Measurements from ENCODE around the gene CTXND1.

The CTXND1 gene

DNA sequence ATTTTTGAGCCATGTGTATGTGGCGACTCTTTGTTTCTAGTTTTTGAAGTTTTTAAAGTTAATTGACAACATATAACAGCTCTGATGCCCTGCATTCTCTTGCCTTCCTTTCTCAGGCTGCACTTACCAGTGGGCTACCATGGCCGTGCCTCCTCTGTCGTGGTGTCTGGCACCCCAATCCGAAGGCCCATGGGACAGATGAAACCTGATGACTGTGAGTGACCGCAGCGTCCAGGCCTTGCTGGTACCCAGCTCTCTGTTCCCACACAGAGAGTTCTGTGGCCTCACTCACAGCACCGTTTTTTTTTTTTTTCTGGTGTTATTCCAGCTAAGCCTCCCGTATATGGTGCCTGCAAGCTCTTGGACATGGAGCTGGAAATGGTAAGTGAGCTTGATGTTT, 84.1 kb downstream of the CTXND1 start:
- Histone ChIP-seq H3K36me3 (ENCODE audit: control insufficient read depth, low read length) (peaks cover 1% of the 10 kb centered on the region; the same call in 1 of the 2 replicates), H3K4me3 (ENCODE audit: low read length) (no peak overlapping the region), H3K27ac (ENCODE audit: low read depth, low read length) (no peak overlapping the region), H3K4me1 (ENCODE audit: control insufficient read depth, low read length) (no peaks in the 10 kb centered on the region), H4K20me1 (ENCODE audit: control insufficient read depth, insufficient read depth, low read depth, low read length) (no peaks in the 10 kb centered on the region), H3K27me3 (ENCODE audit: control insufficient read depth, low read length) (no peaks in the 10 kb centered on the region), H3K9me3 (ENCODE audit: control insufficient read depth, insufficient read depth, low read length) (no peaks in the 10 kb centered on the region), H3K79me2 (ENCODE audit: control insufficient read depth, low read length) (no peaks in the 10 kb centered on the region), H3K9me2 (replicated peaks; ENCODE audit: control insufficient read depth, low read length) (no peaks in the 10 kb centered on the region), H3F3A (ENCODE audit: control insufficient read depth, insufficient read depth) (no peaks in the 10 kb centered on the region), H3K4me2 (ENCODE audit: low read length) (no peak overlapping the region)
- TF ChIP-seq, protein P1, sequence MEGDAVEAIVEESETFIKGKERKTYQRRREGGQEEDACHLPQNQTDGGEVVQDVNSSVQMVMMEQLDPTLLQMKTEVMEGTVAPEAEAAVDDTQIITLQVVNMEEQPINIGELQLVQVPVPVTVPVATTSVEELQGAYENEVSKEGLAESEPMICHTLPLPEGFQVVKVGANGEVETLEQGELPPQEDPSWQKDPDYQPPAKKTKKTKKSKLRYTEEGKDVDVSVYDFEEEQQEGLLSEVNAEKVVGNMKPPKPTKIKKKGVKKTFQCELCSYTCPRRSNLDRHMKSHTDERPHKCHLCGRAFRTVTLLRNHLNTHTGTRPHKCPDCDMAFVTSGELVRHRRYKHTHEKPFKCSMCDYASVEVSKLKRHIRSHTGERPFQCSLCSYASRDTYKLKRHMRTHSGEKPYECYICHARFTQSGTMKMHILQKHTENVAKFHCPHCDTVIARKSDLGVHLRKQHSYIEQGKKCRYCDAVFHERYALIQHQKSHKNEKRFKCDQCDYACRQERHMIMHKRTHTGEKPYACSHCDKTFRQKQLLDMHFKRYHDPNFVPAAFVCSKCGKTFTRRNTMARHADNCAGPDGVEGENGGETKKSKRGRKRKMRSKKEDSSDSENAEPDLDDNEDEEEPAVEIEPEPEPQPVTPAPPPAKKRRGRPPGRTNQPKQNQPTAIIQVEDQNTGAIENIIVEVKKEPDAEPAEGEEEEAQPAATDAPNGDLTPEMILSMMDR (IDR thresholded peaks at IDR 0.05; ENCODE audit: low read depth, low read length, poor library complexity, severe bottlenecking), result no peak
- TF ChIP-seq EZH2phosphoT487 (IDR thresholded peaks at IDR 0.05; ENCODE audit: borderline replicate concordance, low read length), result no peak

DNA sequence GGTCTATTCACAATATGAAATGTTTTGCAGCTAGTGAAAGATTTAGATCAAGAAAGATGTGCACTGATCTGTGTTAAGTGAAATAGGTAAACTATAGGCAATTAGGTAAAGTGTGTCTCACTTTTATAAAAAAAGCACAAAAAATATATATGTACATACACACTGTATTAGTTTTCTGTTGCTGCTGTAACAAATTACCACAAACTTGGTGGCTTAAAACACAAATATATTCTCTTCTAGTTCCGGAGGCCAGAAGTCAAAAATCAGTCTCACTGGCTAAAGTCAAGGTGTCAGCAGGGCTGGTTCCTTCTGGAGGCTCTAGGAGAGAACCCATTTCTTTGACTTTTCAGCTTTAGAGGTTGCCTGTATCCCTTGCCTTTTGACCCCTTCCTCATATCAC, 88.1 kb downstream of the CTXND1 start:
- Histone ChIP-seq H3K36me3 (ENCODE audit: control insufficient read depth, low read length) (peaks cover 22% of the 10 kb centered on the region), H3K4me1 (ENCODE audit: control insufficient read depth, low read length) (peaks cover 23% of the 10 kb centered on the region), H3K9me3 (ENCODE audit: control insufficient read depth, insufficient read depth, low read length) (no peaks in the 10 kb centered on the region), H4K20me1 (ENCODE audit: control insufficient read depth, insufficient read depth, low read depth, low read length) (no peaks in the 10 kb centered on the region), H3K4me3 (ENCODE audit: low read length) (no peak overlapping the region), H3K9me2 (replicated peaks; ENCODE audit: control insufficient read depth, low read length) (no peaks in the 10 kb centered on the region), H3K27ac (ENCODE audit: low read depth, low read length) (no peak overlapping the region), H3K79me2 (ENCODE audit: control insufficient read depth, low read length) (no peaks in the 10 kb centered on the region), H3K27me3 (ENCODE audit: control insufficient read depth, low read length) (no peaks in the 10 kb centered on the region), H3F3A (ENCODE audit: control insufficient read depth, insufficient read depth) (no peaks in the 10 kb centered on the region), H3K4me2 (ENCODE audit: low read length) (no peak overlapping the region)
- no peak for TF ChIP-seq EZH2phosphoT487 (IDR thresholded peaks at IDR 0.05; ENCODE audit: borderline replicate concordance, low read length)
- TF ChIP-seq, protein P1 (IDR thresholded peaks at IDR 0.05; ENCODE audit: low read depth, low read length, poor library complexity, severe bottlenecking), result no peak

DNA sequence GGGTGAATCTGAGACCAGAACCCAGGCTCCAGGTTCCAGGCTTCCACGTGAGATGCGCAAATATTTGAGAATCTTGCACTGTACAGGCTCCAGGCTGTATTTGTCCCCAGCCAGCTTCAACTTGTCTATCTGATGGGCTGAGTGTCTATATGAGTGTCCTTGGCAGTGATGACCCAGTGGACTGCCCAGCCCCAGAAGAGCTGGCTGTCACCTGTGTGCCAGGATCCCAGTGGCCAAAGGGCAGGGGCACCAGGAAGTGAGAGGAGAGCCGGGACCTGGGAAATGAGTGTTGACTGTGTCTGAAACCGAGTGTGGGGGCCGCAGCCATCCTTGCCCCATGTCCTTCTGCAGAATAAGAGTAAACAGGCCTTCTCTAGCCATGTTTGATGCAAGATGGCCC, 88.8 kb downstream of the CTXND1 start:
- Histone ChIP-seq H3K4me1 (ENCODE audit: control insufficient read depth, low read length) (peaks cover 29% of the 10 kb centered on the region), H3K27me3 (ENCODE audit: control insufficient read depth, low read length) (no peaks in the 10 kb centered on the region), H3K4me3 (ENCODE audit: low read length) (no peak overlapping the region), H3F3A (ENCODE audit: control insufficient read depth, insufficient read depth) (no peaks in the 10 kb centered on the region), H3K9me3 (ENCODE audit: control insufficient read depth, insufficient read depth, low read length) (no peaks in the 10 kb centered on the region), H3K27ac (ENCODE audit: low read depth, low read length) (no peak overlapping the region), H3K4me2 (ENCODE audit: low read length) (no peak overlapping the region), H3K79me2 (ENCODE audit: control insufficient read depth, low read length) (no peaks in the 10 kb centered on the region), H4K20me1 (ENCODE audit: control insufficient read depth, insufficient read depth, low read depth, low read length) (no peaks in the 10 kb centered on the region), H3K36me3 (ENCODE audit: control insufficient read depth, low read length) (peaks cover 22% of the 10 kb centered on the region), H3K9me2 (replicated peaks; ENCODE audit: control insufficient read depth, low read length) (no peaks in the 10 kb centered on the region)
- TF ChIP-seq EZH2phosphoT487 (IDR thresholded peaks at IDR 0.05; ENCODE audit: borderline replicate concordance, low read length), result no peak
- TF ChIP-seq, protein P1 (IDR thresholded peaks at IDR 0.05; ENCODE audit: low read depth, low read length, poor library complexity, severe bottlenecking), result no peak

Measured in DOHH2 (cell line).